Astrocyte (in vitro differentiated cells and primary cell): ENCODE data around the gene SCAANT1. TPM values are rescaled to one million over a fixed set of nuclear protein-coding genes. Genes with fewer than 3 reads are reported as not detected.

Experiments
- DNase-seq: peaks from one replicate; pipeline ENCODE4 v3.0.0-alpha.2; 2010; ENCODE audit warnings: low read depth
- FAIRE-seq: peaks from 2 replicates; lab custom pipeline; 2011; peaks lifted over from hg19 to GRCh38; lab: Jason Lieb, UNC
- H2AFZ ChIP-seq: 2 replicates; pipeline ENCODE4 v1.6.0; 2012; ENCODE audit warnings: low read depth, low read length, inconsistent platforms
- H3K27ac ChIP-seq: 2 replicates; pipeline ENCODE4 v1.5.1; 2011; ENCODE audit warnings: low read depth, low read length, inconsistent platforms
- H3K27me3 ChIP-seq: 2 replicates; pipeline ENCODE4 v1.6.0; 2011; ENCODE audit warnings: low read length, inconsistent platforms; ENCODE audit not compliant: insufficient read depth
- H3K36me3 ChIP-seq: 2 replicates; pipeline ENCODE4 v1.5.1; 2011; ENCODE audit warnings: low read length, inconsistent platforms; ENCODE audit not compliant: insufficient read depth
- H3K4me1 ChIP-seq: 2 replicates; pipeline ENCODE4 v1.5.1; 2011; ENCODE audit warnings: low read length, inconsistent platforms; ENCODE audit not compliant: insufficient read depth
- H3K4me2 ChIP-seq: 2 replicates; pipeline ENCODE4 v1.6.0; 2012; ENCODE audit warnings: low read length, inconsistent platforms
- H3K4me3 ChIP-seq: 2 replicates; pipeline ENCODE4 v1.5.1; 2011; ENCODE audit warnings: low read depth, mild to moderate bottlenecking, low read length, inconsistent platforms; ENCODE audit not compliant: insufficient read depth
- H3K79me2 ChIP-seq: 2 replicates; pipeline ENCODE4 v1.6.0; 2012; ENCODE audit warnings: mild to moderate bottlenecking, low read length, inconsistent platforms; ENCODE audit not compliant: insufficient read depth
- H3K9ac ChIP-seq: 2 replicates; pipeline ENCODE4 v1.6.0; 2012; ENCODE audit warnings: mild to moderate bottlenecking, low read length, inconsistent platforms
- H3K9me3 ChIP-seq: 2 replicates; pipeline ENCODE4 v1.5.1; 2012; ENCODE audit warnings: low read depth, mild to moderate bottlenecking, low read length, inconsistent platforms; ENCODE audit not compliant: insufficient read depth
- H4K20me1 ChIP-seq: 2 replicates; pipeline ENCODE4 v1.6.0; 2012; ENCODE audit warnings: low read length, inconsistent platforms; ENCODE audit not compliant: insufficient read depth
- H3K27ac Mint-ChIP-seq: one replicate; pipeline ENCODE4 v1.8.0; 2021; ENCODE audit warnings: mild to moderate bottlenecking, mixed read lengths; ENCODE audit not compliant: unreplicated experiment
- H3K27me3 Mint-ChIP-seq: one replicate; pipeline ENCODE4 v1.8.0; 2021; ENCODE audit warnings: low read depth, mixed read lengths; ENCODE audit not compliant: unreplicated experiment
- H3K36me3 Mint-ChIP-seq: one replicate; pipeline ENCODE4 v1.8.0; 2021; ENCODE audit warnings: low read depth, mixed read lengths; ENCODE audit not compliant: unreplicated experiment
- H3K4me1 Mint-ChIP-seq: one replicate; pipeline ENCODE4 v1.8.0; 2021; ENCODE audit warnings: low read depth, mixed read lengths; ENCODE audit not compliant: unreplicated experiment
- H3K4me3 Mint-ChIP-seq: one replicate; pipeline ENCODE4 v1.8.0; 2021; ENCODE audit warnings: mild to moderate bottlenecking, moderate library complexity, mixed read lengths; ENCODE audit not compliant: unreplicated experiment
- H3K9me3 Mint-ChIP-seq: one replicate; pipeline ENCODE4 v1.8.0; 2021; ENCODE audit warnings: mild to moderate bottlenecking, mixed read lengths; ENCODE audit not compliant: unreplicated experiment
- EZH2 ChIP-seq: IDR thresholded peaks from 2 replicates; pipeline ENCODE4 v1.6.1; 2012; ENCODE audit warnings: mild to moderate bottlenecking, low read length, inconsistent platforms; ENCODE audit not compliant: insufficient read depth
- total RNA-seq: library from RNA; stranded (reverse); gene quantifications from 2 replicates; pipeline ENCODE4 v1.2.1, GENCODE V29; 2021
- TF ChIP-seq, protein P1 (sequence below): IDR thresholded peaks from 2 replicates; pipeline ENCODE4 v1.5.1; 2011; ENCODE audit warnings: low read depth, mild to moderate bottlenecking, inconsistent platforms, low read length, moderate library complexity; ENCODE audit not compliant: insufficient read depth

Gene SCAANT1
- total RNA-seq, 1 donor from 2014 or later, result not detected

DNA sequence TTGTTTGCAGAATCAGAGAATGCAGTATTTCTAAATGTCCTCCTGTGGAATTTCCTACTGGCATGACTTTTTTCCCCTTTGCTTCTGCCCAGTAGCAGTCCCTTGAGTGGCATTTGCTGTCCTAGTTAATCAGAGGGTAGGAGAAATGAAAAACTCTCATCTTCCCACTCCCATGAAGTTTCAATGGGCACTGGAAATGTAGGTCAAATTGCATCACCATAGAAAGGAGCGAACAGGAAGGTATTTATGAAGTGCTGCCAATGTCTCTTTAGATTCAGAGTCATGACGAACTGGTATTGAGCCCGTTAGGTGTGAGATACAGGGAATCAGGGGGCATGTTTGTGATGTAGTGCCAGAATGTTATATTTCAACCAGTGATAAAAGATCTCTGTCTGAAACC lies 25.3 kb downstream of the SCAANT1 start:
- Histone ChIP-seq H3K9ac (no peak overlapping the region), H3K27me3 (no peaks in the 10 kb centered on the region), H3K9me3 (no peaks in the 10 kb centered on the region), H3K4me3 (no peak overlapping the region), H4K20me1 (peaks cover 37% of the 10 kb centered on the region), H3K27ac (no peak overlapping the region), H2AFZ (no peak overlapping the region), H3K36me3 (no peaks in the 10 kb centered on the region), H3K4me1 (no peaks in the 10 kb centered on the region), H3K4me2 (no peak overlapping the region), H3K79me2 (peaks cover 36% of the 10 kb centered on the region)
- Mint-ChIP-seq H3K36me3 (peaks cover 2% of the 10 kb centered on the region), H3K27me3 (no peaks in the 10 kb centered on the region), H3K27ac (no peak overlapping the region), H3K4me3 (no peak overlapping the region), H3K9me3 (no peaks in the 10 kb centered on the region), H3K4me1 (peaks cover 6% of the 10 kb centered on the region)
- TF ChIP-seq, protein P1, sequence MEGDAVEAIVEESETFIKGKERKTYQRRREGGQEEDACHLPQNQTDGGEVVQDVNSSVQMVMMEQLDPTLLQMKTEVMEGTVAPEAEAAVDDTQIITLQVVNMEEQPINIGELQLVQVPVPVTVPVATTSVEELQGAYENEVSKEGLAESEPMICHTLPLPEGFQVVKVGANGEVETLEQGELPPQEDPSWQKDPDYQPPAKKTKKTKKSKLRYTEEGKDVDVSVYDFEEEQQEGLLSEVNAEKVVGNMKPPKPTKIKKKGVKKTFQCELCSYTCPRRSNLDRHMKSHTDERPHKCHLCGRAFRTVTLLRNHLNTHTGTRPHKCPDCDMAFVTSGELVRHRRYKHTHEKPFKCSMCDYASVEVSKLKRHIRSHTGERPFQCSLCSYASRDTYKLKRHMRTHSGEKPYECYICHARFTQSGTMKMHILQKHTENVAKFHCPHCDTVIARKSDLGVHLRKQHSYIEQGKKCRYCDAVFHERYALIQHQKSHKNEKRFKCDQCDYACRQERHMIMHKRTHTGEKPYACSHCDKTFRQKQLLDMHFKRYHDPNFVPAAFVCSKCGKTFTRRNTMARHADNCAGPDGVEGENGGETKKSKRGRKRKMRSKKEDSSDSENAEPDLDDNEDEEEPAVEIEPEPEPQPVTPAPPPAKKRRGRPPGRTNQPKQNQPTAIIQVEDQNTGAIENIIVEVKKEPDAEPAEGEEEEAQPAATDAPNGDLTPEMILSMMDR, result no peak
- TF ChIP-seq EZH2, result no peak
- no peak for DNase-seq
- FAIRE-seq, result no peak

DNA sequence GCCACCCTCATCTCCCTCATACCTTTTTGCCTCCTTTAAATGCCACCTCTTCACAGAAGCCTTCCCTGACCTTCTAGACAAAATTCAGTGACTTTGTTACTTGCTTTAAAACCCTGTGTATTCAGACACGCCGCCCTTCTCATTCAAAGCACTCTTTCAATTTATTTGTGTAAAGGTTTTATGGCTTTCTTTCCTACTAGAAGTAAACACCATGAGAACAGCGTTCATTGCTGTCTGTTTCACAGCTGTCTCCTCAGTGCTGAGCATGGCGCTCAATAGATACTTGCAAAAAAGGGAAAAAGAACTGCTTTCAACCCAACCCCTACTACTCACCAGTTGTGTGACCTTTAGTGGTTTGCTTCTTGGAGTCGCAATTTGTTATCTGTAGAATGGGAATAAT lies 31.5 kb downstream of the SCAANT1 start:
- Histone ChIP-seq H3K9ac (no peak overlapping the region), H3K27me3 (no peaks in the 10 kb centered on the region), H3K79me2 (peaks cover 56% of the 10 kb centered on the region), H3K36me3 (no peaks in the 10 kb centered on the region), H3K4me1 (peaks cover 12% of the 10 kb centered on the region), H3K9me3 (no peaks in the 10 kb centered on the region), H3K27ac (no peak overlapping the region), H4K20me1 (peaks cover 73% of the 10 kb centered on the region), H3K4me2 (no peak overlapping the region), H3K4me3 (no peak overlapping the region), H2AFZ (no peak overlapping the region)
- DNase-seq, result no peak
- H3K4me3 Mint-ChIP-seq, result no peak overlapping the region
- TF ChIP-seq, protein P1, result no peak
- TF ChIP-seq EZH2, result no peak
- no peak for FAIRE-seq
- peaks cover 18% of the 10 kb centered on the region for H3K4me1 Mint-ChIP-seq
- no peak overlapping the region for H3K27ac Mint-ChIP-seq
- no peaks in the 10 kb centered on the region for H3K27me3 Mint-ChIP-seq
- no peaks in the 10 kb centered on the region for H3K9me3 Mint-ChIP-seq
- H3K36me3 Mint-ChIP-seq, result no peaks in the 10 kb centered on the region

DNA sequence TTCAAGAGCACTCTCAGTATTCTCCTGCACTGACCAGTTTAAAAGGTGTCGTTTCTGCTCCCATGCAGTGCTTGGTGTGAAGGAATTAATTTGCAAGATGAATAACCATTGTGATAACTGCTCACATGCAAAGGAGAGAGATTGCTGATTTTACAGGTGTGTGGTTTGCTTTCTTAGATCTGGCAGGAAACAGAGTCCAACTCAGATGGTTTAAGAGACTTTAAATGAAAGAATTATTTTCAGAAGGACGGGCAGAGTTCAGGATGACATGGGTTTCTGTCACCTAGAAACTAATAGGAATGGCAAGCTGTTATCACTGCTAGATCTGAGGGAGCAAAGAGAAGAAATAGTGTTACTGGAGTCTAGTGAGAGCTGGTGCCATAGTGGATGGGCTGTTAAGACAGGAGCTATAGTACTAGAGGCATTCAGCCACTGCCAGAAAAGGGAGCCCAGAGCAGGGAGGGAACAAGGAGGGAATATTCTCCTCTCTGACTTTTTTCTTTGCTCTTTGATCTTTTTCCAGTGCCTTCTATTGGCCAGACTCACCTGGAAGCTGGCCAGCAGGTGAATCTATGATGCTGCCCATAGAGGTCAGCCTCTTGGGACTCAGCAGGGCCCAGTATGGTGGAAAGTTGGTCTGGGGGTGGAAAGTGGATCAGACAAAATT lies 33.7 kb downstream of the SCAANT1 start:
- H3K27me3 ChIP-seq, result no peaks in the 10 kb centered on the region
- H3K27ac ChIP-seq, result no peak overlapping the region
- no peak overlapping the region for H3K9ac ChIP-seq
- TF ChIP-seq EZH2, result no peak
- TF ChIP-seq, protein P1, result no peak
- H3K36me3 ChIP-seq, result no peaks in the 10 kb centered on the region
- H3K4me3 ChIP-seq, result no peak overlapping the region
- H3K27ac Mint-ChIP-seq, result no peak overlapping the region
- no peaks in the 10 kb centered on the region for H3K27me3 Mint-ChIP-seq
- H3K4me1 ChIP-seq, result peaks cover 12% of the 10 kb centered on the region
- H3K4me1 Mint-ChIP-seq, result peaks cover 18% of the 10 kb centered on the region
- no peak for DNase-seq
- no peak overlapping the region for H3K4me3 Mint-ChIP-seq
- no peak overlapping the region for H2AFZ ChIP-seq
- H3K36me3 Mint-ChIP-seq, result no peaks in the 10 kb centered on the region
- H4K20me1 ChIP-seq, result peaks cover 87% of the 10 kb centered on the region
- H3K9me3 ChIP-seq, result no peaks in the 10 kb centered on the region
- H3K9me3 Mint-ChIP-seq, result no peaks in the 10 kb centered on the region
- H3K4me2 ChIP-seq, result peak overlapping the region; percentile 9
- peaks cover 74% of the 10 kb centered on the region for H3K79me2 ChIP-seq
- no peak for FAIRE-seq
